Measurements from ENCODE around the gene CTNNA1.

The CTNNA1 gene

GRCh38 chr5:138961729-138962128, 208.5 kb downstream of the CTNNA1 start:
- no peak overlapping the region for H3K4me3 Mint-ChIP-seq
- peaks cover 3% of the 10 kb centered on the region for H3K36me3 Mint-ChIP-seq
- no peak overlapping the region for H3K27ac Mint-ChIP-seq
- H3K9me3 Mint-ChIP-seq (ENCODE audit: low read depth) = no peaks in the 10 kb centered on the region
- no peaks in the 10 kb centered on the region for H3K4me1 Mint-ChIP-seq (ENCODE audit: low read depth)
- no peaks in the 10 kb centered on the region for H3K27me3 Mint-ChIP-seq

- Mint-ChIP-seq H3K4me3 (no peak overlapping the region), H3K27ac (no peak overlapping the region), H3K27me3 (no peaks in the 10 kb centered on the region), H3K9me3 (ENCODE audit: low read depth) (no peaks in the 10 kb centered on the region), H3K36me3 (peaks cover 3% of the 10 kb centered on the region), H3K4me1 (ENCODE audit: low read depth) (no peaks in the 10 kb centered on the region)
Measured at GRCh38 chr5:138962614-138963370, 209.6 kb downstream of the CTNNA1 start.

- no peaks in the 10 kb centered on the region for H3K27me3 Mint-ChIP-seq
Measured at GRCh38 chr5:138963763-138964371, 210.6 kb downstream of the CTNNA1 start.

GRCh38 chr5:138964647-138965201, 211.5 kb downstream of the CTNNA1 start:
- Mint-ChIP-seq H3K9me3 (ENCODE audit: low read depth) (no peaks in the 10 kb centered on the region), H3K27me3 (no peaks in the 10 kb centered on the region), H3K4me3 (no peak overlapping the region), H3K4me1 (ENCODE audit: low read depth) (no peaks in the 10 kb centered on the region), H3K36me3 (no peaks in the 10 kb centered on the region), H3K27ac (no peak overlapping the region)

More at GRCh38 chr5:138963763-138964371, 210.6 kb downstream of the CTNNA1 start:
- Mint-ChIP-seq H3K4me3 (no peak overlapping the region), H3K4me1 (ENCODE audit: low read depth) (no peaks in the 10 kb centered on the region), H3K36me3 (no peaks in the 10 kb centered on the region), H3K9me3 (ENCODE audit: low read depth) (no peaks in the 10 kb centered on the region), H3K27ac (no peak overlapping the region)

DNA sequence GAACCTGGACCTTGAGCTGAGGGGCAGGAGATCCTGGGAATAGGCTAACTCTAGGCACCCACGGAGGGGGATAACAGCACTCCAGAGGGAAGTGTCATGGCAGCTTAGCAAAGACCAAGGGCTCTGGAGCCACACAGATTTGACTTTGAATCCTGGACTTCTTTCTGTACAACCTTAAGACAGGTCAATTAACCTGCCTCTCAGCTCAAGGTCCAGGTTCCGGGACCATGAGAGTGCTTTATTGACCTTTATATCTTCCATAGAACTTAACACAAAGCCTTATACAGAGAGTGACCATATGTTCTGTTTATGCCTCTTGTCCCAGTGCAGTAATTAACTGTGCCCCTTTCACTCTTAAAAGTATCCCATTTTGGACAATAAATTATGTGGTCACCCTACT, 212.4 kb downstream of the CTNNA1 start:
- Mint-ChIP-seq H3K4me1 (ENCODE audit: low read depth) (no peaks in the 10 kb centered on the region), H3K36me3 (no peaks in the 10 kb centered on the region), H3K27me3 (no peaks in the 10 kb centered on the region), H3K27ac (no peak overlapping the region), H3K9me3 (ENCODE audit: low read depth) (no peaks in the 10 kb centered on the region), H3K4me3 (no peak overlapping the region)

DNA sequence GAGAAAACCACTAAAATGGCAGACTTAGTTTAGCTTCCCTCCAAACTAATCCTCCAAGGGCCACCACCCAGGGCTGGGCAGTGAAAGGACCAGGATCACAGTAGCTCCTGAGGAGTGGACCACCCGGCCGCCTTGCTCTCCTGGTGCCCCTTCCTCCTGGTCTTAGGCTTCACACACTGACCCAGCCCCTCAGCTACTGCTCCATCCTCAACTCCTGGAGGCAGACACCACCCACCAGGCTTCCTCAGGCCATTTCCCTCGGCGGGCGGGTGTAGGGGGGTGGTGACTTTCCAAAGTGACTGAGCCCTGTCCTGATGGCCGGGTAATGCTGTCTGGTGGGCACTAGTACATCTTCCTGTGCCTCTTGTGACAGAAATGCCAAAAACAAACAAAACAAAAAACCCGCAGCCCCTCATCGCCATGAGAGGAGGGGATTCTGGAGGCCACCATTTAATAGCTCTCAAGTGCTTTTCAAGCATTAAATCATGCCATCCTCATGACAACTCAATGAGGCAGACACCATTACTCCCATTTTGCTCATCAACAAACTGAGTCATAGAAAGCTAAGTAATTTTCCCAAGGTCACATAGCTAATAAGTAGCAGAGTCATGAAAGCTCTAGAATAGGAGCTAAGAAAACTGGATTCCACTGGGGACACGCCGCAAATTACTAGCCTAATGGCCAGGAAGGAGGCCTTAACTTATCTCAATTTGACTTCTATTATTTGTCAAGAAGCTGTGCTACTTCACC, 213.2 kb downstream of the CTNNA1 start:
- H3K4me3 Mint-ChIP-seq = no peak overlapping the region
- H3K9me3 Mint-ChIP-seq (ENCODE audit: low read depth) = no peaks in the 10 kb centered on the region
- no peaks in the 10 kb centered on the region for H3K36me3 Mint-ChIP-seq
- no peaks in the 10 kb centered on the region for H3K27me3 Mint-ChIP-seq
- no peaks in the 10 kb centered on the region for H3K4me1 Mint-ChIP-seq (ENCODE audit: low read depth)
- H3K27ac Mint-ChIP-seq = no peak overlapping the region

DNA sequence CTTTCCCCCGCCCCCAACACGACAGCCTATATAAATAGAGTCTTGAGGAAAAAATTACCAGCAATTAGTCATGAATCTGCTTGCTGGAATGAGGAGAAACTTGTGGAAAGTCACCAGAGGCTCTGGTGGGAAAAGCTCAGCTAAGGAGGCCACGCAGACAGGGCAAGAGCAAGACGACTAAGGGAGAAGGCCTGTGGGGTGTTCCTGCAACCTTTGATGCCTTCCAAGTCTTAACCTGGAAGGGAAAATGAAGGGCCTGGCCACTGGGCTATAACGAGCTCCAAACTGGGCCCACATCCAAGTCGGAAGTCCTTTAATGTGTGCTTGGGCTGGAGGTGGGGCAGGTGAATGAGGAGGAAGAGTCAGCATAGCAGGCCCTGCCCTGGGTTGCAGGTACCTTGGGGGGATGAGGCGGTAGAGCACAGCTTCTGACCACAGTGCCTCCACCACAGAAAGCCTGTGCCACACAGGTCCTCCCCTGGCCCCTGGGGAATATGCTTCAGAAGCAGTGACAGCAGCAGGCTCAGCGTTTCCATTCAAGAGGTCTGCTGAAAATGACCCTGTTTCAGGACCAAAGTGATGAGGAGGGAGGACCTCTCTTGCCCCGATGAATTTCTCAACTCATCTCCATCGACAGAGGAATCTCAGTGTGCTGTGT, 214.7 kb downstream of the CTNNA1 start:
- Mint-ChIP-seq H3K4me3 (no peak overlapping the region), H3K9me3 (ENCODE audit: low read depth) (no peaks in the 10 kb centered on the region), H3K4me1 (ENCODE audit: low read depth) (no peaks in the 10 kb centered on the region), H3K27ac (no peak overlapping the region), H3K36me3 (no peaks in the 10 kb centered on the region), H3K27me3 (no peaks in the 10 kb centered on the region)

DNA sequence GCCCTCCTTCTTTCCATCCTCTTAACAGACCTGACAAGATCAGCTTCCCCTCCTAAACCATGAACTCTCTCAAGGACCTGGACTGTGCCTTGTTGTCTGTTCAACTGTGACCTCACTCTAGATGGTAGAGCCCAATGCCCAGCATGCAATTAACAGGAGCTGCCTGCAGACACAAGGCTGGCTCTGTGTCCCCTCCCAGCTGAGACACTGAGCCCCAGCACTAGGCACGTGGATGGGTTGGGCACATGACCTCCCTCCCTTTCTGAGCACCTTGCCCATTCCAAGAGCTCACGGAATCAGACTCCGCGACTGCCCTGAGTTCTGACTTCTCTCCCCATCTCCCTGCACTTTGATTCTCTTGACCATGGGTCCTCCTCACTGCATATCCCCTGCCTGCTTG, 215.4 kb downstream of the CTNNA1 start:
- Mint-ChIP-seq H3K36me3 (no peaks in the 10 kb centered on the region), H3K4me1 (ENCODE audit: low read depth) (no peaks in the 10 kb centered on the region), H3K4me3 (no peak overlapping the region), H3K9me3 (ENCODE audit: low read depth) (no peaks in the 10 kb centered on the region), H3K27me3 (no peaks in the 10 kb centered on the region), H3K27ac (no peak overlapping the region)

- Mint-ChIP-seq H3K27ac (no peak overlapping the region), H3K9me3 (ENCODE audit: low read depth) (no peaks in the 10 kb centered on the region), H3K4me3 (no peak overlapping the region), H3K27me3 (no peaks in the 10 kb centered on the region), H3K36me3 (no peaks in the 10 kb centered on the region), H3K4me1 (ENCODE audit: low read depth) (no peaks in the 10 kb centered on the region)
Measured at GRCh38 chr5:138969323-138970002, 216.2 kb downstream of the CTNNA1 start.

DNA sequence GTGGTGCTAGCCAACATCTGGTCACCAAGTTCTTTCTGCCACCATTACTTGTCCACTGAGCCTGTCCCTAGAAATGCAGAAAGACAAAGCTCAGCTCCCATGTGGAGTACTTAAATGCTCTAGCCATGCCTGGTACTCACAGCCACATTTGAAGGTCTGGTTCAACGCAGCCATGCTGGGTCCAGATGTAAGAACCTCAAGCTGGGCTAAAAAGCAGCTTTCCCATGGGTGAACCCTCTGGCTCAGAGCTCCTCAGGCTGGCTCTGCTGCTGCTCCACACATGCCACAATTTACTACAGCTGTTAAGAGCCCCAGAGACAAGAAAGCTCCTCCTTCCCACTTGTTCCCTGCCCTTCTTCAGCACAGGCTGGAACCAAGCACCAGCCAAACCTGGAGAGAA, 219.0 kb downstream of the CTNNA1 start:
- H3K4me3 Mint-ChIP-seq = no peak overlapping the region
- no peak overlapping the region for H3K27ac Mint-ChIP-seq
- H3K4me1 Mint-ChIP-seq (ENCODE audit: low read depth) = no peaks in the 10 kb centered on the region
- no peaks in the 10 kb centered on the region for H3K27me3 Mint-ChIP-seq
- no peaks in the 10 kb centered on the region for H3K36me3 Mint-ChIP-seq
- H3K9me3 Mint-ChIP-seq (ENCODE audit: low read depth) = no peaks in the 10 kb centered on the region

GRCh38 chr5:138972836-138973235, 219.6 kb downstream of the CTNNA1 start:
- no peak overlapping the region for H3K4me3 Mint-ChIP-seq
- H3K27ac Mint-ChIP-seq = no peak overlapping the region
- no peaks in the 10 kb centered on the region for H3K27me3 Mint-ChIP-seq
- no peaks in the 10 kb centered on the region for H3K36me3 Mint-ChIP-seq
- no peaks in the 10 kb centered on the region for H3K9me3 Mint-ChIP-seq (ENCODE audit: low read depth)
- no peaks in the 10 kb centered on the region for H3K4me1 Mint-ChIP-seq (ENCODE audit: low read depth)

- Mint-ChIP-seq H3K4me3 (no peak overlapping the region), H3K27ac (no peak overlapping the region), H3K4me1 (ENCODE audit: low read depth) (peaks cover 6% of the 10 kb centered on the region), H3K9me3 (ENCODE audit: low read depth) (no peaks in the 10 kb centered on the region), H3K27me3 (no peaks in the 10 kb centered on the region), H3K36me3 (no peaks in the 10 kb centered on the region)
Measured at GRCh38 chr5:138974227-138975063, 221.2 kb downstream of the CTNNA1 start.

- no peak overlapping the region for H3K27ac Mint-ChIP-seq
- no peak overlapping the region for H3K4me3 Mint-ChIP-seq
- H3K9me3 Mint-ChIP-seq (ENCODE audit: low read depth) = no peaks in the 10 kb centered on the region
- H3K27me3 Mint-ChIP-seq = no peaks in the 10 kb centered on the region
- H3K36me3 Mint-ChIP-seq = peaks cover 2% of the 10 kb centered on the region
- H3K4me1 Mint-ChIP-seq (ENCODE audit: low read depth) = peaks cover 15% of the 10 kb centered on the region
Measured at GRCh38 chr5:138975098-138975847, 222.0 kb downstream of the CTNNA1 start.
